Progenitor cell of endocrine pancreas (in vitro differentiated cells): ENCODE results near the gene CCDC178. TPM values are rescaled to one million over a fixed set of nuclear protein-coding genes. Genes with fewer than 3 reads are reported as not detected.

Experiments
- DNase-seq: peaks from one replicate; pipeline ENCODE4 v3.0.0; 2021; ENCODE audit warnings: low spot score; ENCODE audit not compliant: unreplicated experiment
- H3K27ac Mint-ChIP-seq: 2 replicates; pipeline ENCODE4 v1.8.0; 2021; ENCODE audit warnings: mild to moderate bottlenecking, moderate library complexity, mixed read lengths
- H3K27me3 Mint-ChIP-seq: 2 replicates; pipeline ENCODE4 v1.8.0; 2021; ENCODE audit warnings: mixed read lengths
- H3K36me3 Mint-ChIP-seq: 2 replicates; pipeline ENCODE4 v1.8.0; 2022; ENCODE audit warnings: mixed read lengths; ENCODE audit not compliant: insufficient read depth
- H3K4me1 Mint-ChIP-seq: 2 replicates; pipeline ENCODE4 v1.8.0; 2021; ENCODE audit warnings: low read depth, mixed read lengths
- H3K4me3 Mint-ChIP-seq: 2 replicates; pipeline ENCODE4 v1.8.0; 2021; ENCODE audit warnings: low read depth, mild to moderate bottlenecking, moderate library complexity, mixed read lengths
- H3K9me3 Mint-ChIP-seq: 2 replicates; pipeline ENCODE4 v1.8.0; 2021; ENCODE audit warnings: low read depth, mixed read lengths
- total RNA-seq: library from RNA; stranded (reverse); gene quantifications from 2 replicates; pipeline ENCODE4 v1.2.1, GENCODE V29; 2021
- TF ChIP-seq, protein P1 (sequence below): fragments of 200-600 bp; sonication (generic); IDR thresholded peaks from one replicate; pipeline ENCODE4 v1.5.0; 2021; ENCODE audit warnings: antibody characterized with exemption, mild to moderate bottlenecking; ENCODE audit not compliant: unreplicated experiment

Gene CCDC178
- total RNA-seq, 1 donor from 2014 or later, result not detected

DNA sequence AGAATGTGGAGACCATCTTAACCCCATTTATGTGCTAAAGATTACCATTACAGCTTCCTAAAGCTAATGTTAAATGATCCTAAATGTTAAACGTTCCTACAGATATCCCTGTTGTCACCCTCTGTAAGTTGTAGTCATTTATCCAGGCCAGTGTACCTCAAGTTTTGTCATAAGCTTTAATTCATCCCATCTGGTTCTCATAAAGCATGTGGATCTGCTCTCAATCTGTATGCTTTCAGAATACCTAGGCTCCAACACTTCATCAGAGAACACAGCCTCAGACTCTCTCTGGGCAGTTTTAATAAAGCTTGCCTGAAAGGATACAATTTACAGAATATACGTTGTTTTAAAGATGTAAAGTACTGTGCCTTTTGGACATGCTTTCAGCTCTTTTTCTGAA lies 4.2 kb upstream of the CCDC178 start:
- DNase-seq, result no peak
- H3K9me3 Mint-ChIP-seq, result no peaks in the 10 kb centered on the region
- no peaks in the 10 kb centered on the region for H3K36me3 Mint-ChIP-seq
- no peak overlapping the region for H3K27ac Mint-ChIP-seq
- H3K4me1 Mint-ChIP-seq, result peaks cover 2% of the 10 kb centered on the region
- no peak overlapping the region for H3K4me3 Mint-ChIP-seq
- peaks cover 30% of the 10 kb centered on the region for H3K27me3 Mint-ChIP-seq
- TF ChIP-seq, protein P1, sequence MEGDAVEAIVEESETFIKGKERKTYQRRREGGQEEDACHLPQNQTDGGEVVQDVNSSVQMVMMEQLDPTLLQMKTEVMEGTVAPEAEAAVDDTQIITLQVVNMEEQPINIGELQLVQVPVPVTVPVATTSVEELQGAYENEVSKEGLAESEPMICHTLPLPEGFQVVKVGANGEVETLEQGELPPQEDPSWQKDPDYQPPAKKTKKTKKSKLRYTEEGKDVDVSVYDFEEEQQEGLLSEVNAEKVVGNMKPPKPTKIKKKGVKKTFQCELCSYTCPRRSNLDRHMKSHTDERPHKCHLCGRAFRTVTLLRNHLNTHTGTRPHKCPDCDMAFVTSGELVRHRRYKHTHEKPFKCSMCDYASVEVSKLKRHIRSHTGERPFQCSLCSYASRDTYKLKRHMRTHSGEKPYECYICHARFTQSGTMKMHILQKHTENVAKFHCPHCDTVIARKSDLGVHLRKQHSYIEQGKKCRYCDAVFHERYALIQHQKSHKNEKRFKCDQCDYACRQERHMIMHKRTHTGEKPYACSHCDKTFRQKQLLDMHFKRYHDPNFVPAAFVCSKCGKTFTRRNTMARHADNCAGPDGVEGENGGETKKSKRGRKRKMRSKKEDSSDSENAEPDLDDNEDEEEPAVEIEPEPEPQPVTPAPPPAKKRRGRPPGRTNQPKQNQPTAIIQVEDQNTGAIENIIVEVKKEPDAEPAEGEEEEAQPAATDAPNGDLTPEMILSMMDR, result no peak

GRCh38 chr18:33432857-33433256 lies 7.7 kb downstream of the CCDC178 start:
- Mint-ChIP-seq H3K27ac (no peak overlapping the region), H3K36me3 (no peaks in the 10 kb centered on the region), H3K9me3 (no peaks in the 10 kb centered on the region), H3K27me3 (peaks cover 13% of the 10 kb centered on the region), H3K4me1 (no peaks in the 10 kb centered on the region), H3K4me3 (no peak overlapping the region)
- TF ChIP-seq, protein P1, result no peak
- no peak for DNase-seq

- Mint-ChIP-seq H3K4me1 (peaks cover 2% of the 10 kb centered on the region), H3K9me3 (no peaks in the 10 kb centered on the region), H3K27ac (no peak overlapping the region), H3K27me3 (peaks cover 2% of the 10 kb centered on the region), H3K4me3 (no peak overlapping the region), H3K36me3 (no peaks in the 10 kb centered on the region)
- TF ChIP-seq, protein P1, result no peak
- no peak for DNase-seq
Measured at GRCh38 chr18:33427549-33427948, 13.0 kb downstream of the CCDC178 start.

DNA sequence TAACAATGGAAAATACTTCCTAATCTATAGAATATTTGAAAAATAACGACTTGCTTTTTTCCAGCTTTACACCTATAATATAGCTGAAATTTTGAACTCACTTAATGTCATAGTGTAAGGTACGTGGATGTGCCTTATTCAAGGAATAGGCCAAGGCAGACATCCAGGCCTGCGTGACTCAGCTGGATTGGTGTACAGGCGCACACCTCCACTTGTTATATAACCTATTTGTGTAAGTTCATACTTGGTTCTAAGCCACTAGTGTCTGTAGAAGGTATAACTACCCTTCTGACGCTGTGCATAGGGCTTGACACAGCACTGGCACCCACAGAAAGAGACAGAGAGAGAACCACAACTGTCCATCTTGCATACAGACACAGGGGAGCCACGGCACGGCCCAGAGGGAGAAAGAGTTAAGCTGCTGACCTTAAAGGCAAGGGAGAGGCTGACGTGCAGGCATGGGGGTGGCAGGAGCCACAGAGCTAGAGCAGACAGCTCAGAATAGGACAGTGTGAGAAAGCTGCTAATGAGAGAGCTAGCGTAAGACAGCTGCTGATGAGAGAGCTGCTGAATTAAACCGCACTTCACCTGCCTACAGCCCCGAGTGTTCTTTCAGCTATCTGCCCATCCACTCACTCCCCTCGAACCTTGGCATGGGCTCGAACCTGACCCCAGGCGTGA lies 16.1 kb downstream of the CCDC178 start:
- peaks cover 2% of the 10 kb centered on the region for H3K4me1 Mint-ChIP-seq
- no peak for DNase-seq
- peaks cover 5% of the 10 kb centered on the region for H3K27me3 Mint-ChIP-seq
- TF ChIP-seq, protein P1, result no peak
- no peak overlapping the region for H3K4me3 Mint-ChIP-seq
- H3K9me3 Mint-ChIP-seq, result peaks cover under 1% of the 10 kb centered on the region
- H3K27ac Mint-ChIP-seq, result no peak overlapping the region
- no peaks in the 10 kb centered on the region for H3K36me3 Mint-ChIP-seq

GRCh38 chr18:33421225-33421624 lies 19.3 kb downstream of the CCDC178 start:
- no peak for DNase-seq
- Mint-ChIP-seq H3K4me1 (no peaks in the 10 kb centered on the region), H3K36me3 (no peaks in the 10 kb centered on the region), H3K4me3 (no peak overlapping the region), H3K9me3 (peaks cover 11% of the 10 kb centered on the region), H3K27me3 (peaks cover 3% of the 10 kb centered on the region), H3K27ac (no peak overlapping the region)
- TF ChIP-seq, protein P1, result no peak
